ENCODE results near the gene SNAPC2.

The SNAPC2 gene

GRCh38 chr19:7963566-7963965 lies 43.4 kb downstream of the SNAPC2 start:
- Histone ChIP-seq H3K79me2 (ENCODE audit: control insufficient read depth, insufficient read depth, low read length, unreplicated experiment) (no peaks in the 10 kb centered on the region), H3K4me1 (ENCODE audit: control insufficient read depth, insufficient read depth, low read length, unreplicated experiment) (no peaks in the 10 kb centered on the region), H3K27me3 (ENCODE audit: insufficient read depth, low read length) (no peaks in the 10 kb centered on the region), H2AFZ (ENCODE audit: low read length, unreplicated experiment) (no peak overlapping the region), H3K36me3 (ENCODE audit: insufficient read depth, low read length) (no peaks in the 10 kb centered on the region), H3K4me3 (ENCODE audit: low read depth, low read length) (no peak overlapping the region), H3K27ac (ENCODE audit: low read depth, low read length) (no peak overlapping the region)

- H3K4me3 ChIP-seq (ENCODE audit: low read depth, low read length) = no peak overlapping the region
- H3K36me3 ChIP-seq (ENCODE audit: insufficient read depth, low read length) = no peaks in the 10 kb centered on the region
These were observed 45.2 kb downstream of the SNAPC2 start for GRCh38 chr19:7965259-7965841.

GRCh38 chr19:7965921-7966665 lies 46.0 kb downstream of the SNAPC2 start:
- H3K4me3 ChIP-seq (ENCODE audit: low read depth, low read length) = no peak overlapping the region
- no peaks in the 10 kb centered on the region for H3K36me3 ChIP-seq (ENCODE audit: insufficient read depth, low read length)
- H3K79me2 ChIP-seq (ENCODE audit: control insufficient read depth, insufficient read depth, low read length, unreplicated experiment) = no peaks in the 10 kb centered on the region
- no peak overlapping the region for H3K27ac ChIP-seq (ENCODE audit: low read depth, low read length)
- H3K4me1 ChIP-seq (ENCODE audit: control insufficient read depth, insufficient read depth, low read length, unreplicated experiment) = no peaks in the 10 kb centered on the region
- no peaks in the 10 kb centered on the region for H3K27me3 ChIP-seq (ENCODE audit: insufficient read depth, low read length)
- H2AFZ ChIP-seq (ENCODE audit: low read length, unreplicated experiment) = no peak overlapping the region

More at GRCh38 chr19:7965259-7965841, 45.2 kb downstream of the SNAPC2 start:
- Histone ChIP-seq H3K27me3 (ENCODE audit: insufficient read depth, low read length) (no peaks in the 10 kb centered on the region), H3K79me2 (ENCODE audit: control insufficient read depth, insufficient read depth, low read length, unreplicated experiment) (no peaks in the 10 kb centered on the region), H3K27ac (ENCODE audit: low read depth, low read length) (no peak overlapping the region), H2AFZ (ENCODE audit: low read length, unreplicated experiment) (no peak overlapping the region), H3K4me1 (ENCODE audit: control insufficient read depth, insufficient read depth, low read length, unreplicated experiment) (no peaks in the 10 kb centered on the region)

- Histone ChIP-seq H3K79me2 (ENCODE audit: control insufficient read depth, insufficient read depth, low read length, unreplicated experiment) (no peaks in the 10 kb centered on the region), H3K4me3 (ENCODE audit: low read depth, low read length) (no peak overlapping the region), H3K4me1 (ENCODE audit: control insufficient read depth, insufficient read depth, low read length, unreplicated experiment) (no peaks in the 10 kb centered on the region), H3K27me3 (ENCODE audit: insufficient read depth, low read length) (no peaks in the 10 kb centered on the region), H2AFZ (ENCODE audit: low read length, unreplicated experiment) (no peak overlapping the region), H3K27ac (ENCODE audit: low read depth, low read length) (no peak overlapping the region), H3K36me3 (ENCODE audit: insufficient read depth, low read length) (no peaks in the 10 kb centered on the region)
These were observed 48.1 kb downstream of the SNAPC2 start for GRCh38 chr19:7968008-7968795.

- Histone ChIP-seq H2AFZ (ENCODE audit: low read length, unreplicated experiment) (no peak overlapping the region), H3K4me3 (ENCODE audit: low read depth, low read length) (no peak overlapping the region), H3K36me3 (ENCODE audit: insufficient read depth, low read length) (no peaks in the 10 kb centered on the region), H3K4me1 (ENCODE audit: control insufficient read depth, insufficient read depth, low read length, unreplicated experiment) (no peaks in the 10 kb centered on the region), H3K27me3 (ENCODE audit: insufficient read depth, low read length) (no peaks in the 10 kb centered on the region), H3K79me2 (ENCODE audit: control insufficient read depth, insufficient read depth, low read length, unreplicated experiment) (no peaks in the 10 kb centered on the region), H3K27ac (ENCODE audit: low read depth, low read length) (no peak overlapping the region)
These were observed 48.8 kb downstream of the SNAPC2 start for GRCh38 chr19:7968796-7969554.

GRCh38 chr19:7969555-7969939 lies 49.4 kb downstream of the SNAPC2 start:
- Histone ChIP-seq H3K27ac (ENCODE audit: low read depth, low read length) (no peak overlapping the region), H3K27me3 (ENCODE audit: insufficient read depth, low read length) (no peaks in the 10 kb centered on the region), H3K36me3 (ENCODE audit: insufficient read depth, low read length) (no peaks in the 10 kb centered on the region), H3K4me3 (ENCODE audit: low read depth, low read length) (no peak overlapping the region), H3K4me1 (ENCODE audit: control insufficient read depth, insufficient read depth, low read length, unreplicated experiment) (no peaks in the 10 kb centered on the region), H2AFZ (ENCODE audit: low read length, unreplicated experiment) (no peak overlapping the region), H3K79me2 (ENCODE audit: control insufficient read depth, insufficient read depth, low read length, unreplicated experiment) (no peaks in the 10 kb centered on the region)

- Histone ChIP-seq H2AFZ (ENCODE audit: low read length, unreplicated experiment) (no peak overlapping the region), H3K4me1 (ENCODE audit: control insufficient read depth, insufficient read depth, low read length, unreplicated experiment) (no peaks in the 10 kb centered on the region), H3K36me3 (ENCODE audit: insufficient read depth, low read length) (no peaks in the 10 kb centered on the region), H3K27me3 (ENCODE audit: insufficient read depth, low read length) (no peaks in the 10 kb centered on the region), H3K4me3 (ENCODE audit: low read depth, low read length) (no peak overlapping the region), H3K27ac (ENCODE audit: low read depth, low read length) (no peak overlapping the region), H3K79me2 (ENCODE audit: control insufficient read depth, insufficient read depth, low read length, unreplicated experiment) (no peaks in the 10 kb centered on the region)
These were observed 50.7 kb downstream of the SNAPC2 start for GRCh38 chr19:7970716-7971448.

GRCh38 chr19:7971553-7972520 lies 51.7 kb downstream of the SNAPC2 start:
- Histone ChIP-seq H3K79me2 (ENCODE audit: control insufficient read depth, insufficient read depth, low read length, unreplicated experiment) (no peaks in the 10 kb centered on the region), H2AFZ (ENCODE audit: low read length, unreplicated experiment) (no peak overlapping the region), H3K4me1 (ENCODE audit: control insufficient read depth, insufficient read depth, low read length, unreplicated experiment) (no peaks in the 10 kb centered on the region), H3K4me3 (ENCODE audit: low read depth, low read length) (no peak overlapping the region), H3K27me3 (ENCODE audit: insufficient read depth, low read length) (no peaks in the 10 kb centered on the region), H3K27ac (ENCODE audit: low read depth, low read length) (no peak overlapping the region), H3K36me3 (ENCODE audit: insufficient read depth, low read length) (no peaks in the 10 kb centered on the region)

All from ACC112 (cell line).